Transverse colon (tissue), 4 donors: Measurements from ENCODE around the gene TSPAN9. TPM values are rescaled to one million over a fixed set of nuclear protein-coding genes. Genes with fewer than 3 reads are reported as not detected.

ENCODE experiments used
- DNase-seq: peaks from one replicate; pipeline ENCODE4 v3.0.0-alpha.2; 2019
- H3K27ac ChIP-seq, 4 donors: fragments of 200-600 bp; sonication (generic); 2 replicates each; pipeline ENCODE4 v1.5.1; 2016 to 2018; ENCODE audit warnings: inconsistent platforms in 4 of 4
- H3K27me3 ChIP-seq: fragments of 200-600 bp; sonication (generic); 2 replicates; pipeline ENCODE4 v1.5.1; 2017; ENCODE audit warnings: inconsistent platforms
- H3K36me3 ChIP-seq, 4 donors: fragments of 200-600 bp; sonication (generic); 2 replicates each; pipeline ENCODE4 v1.5.1; 2017 to 2019; ENCODE audit warnings: inconsistent platforms in 4 of 4
- H3K4me1 ChIP-seq, 4 donors: fragments of 200-600 bp; sonication (generic); 2 replicates each; pipeline ENCODE4 v1.5.1; 2017 to 2020; ENCODE audit warnings: inconsistent platforms in 4 of 4
- H3K4me3 ChIP-seq, 4 donors: fragments of 200-600 bp; sonication (generic); 1 replicate in 1 of 4; 2 replicates in 3 of 4; pipeline versions ENCODE4 v1.5.1 to v1.6.1; 2017 to 2019; ENCODE audit warnings: inconsistent platforms in 4 of 4
- H3K9me3 ChIP-seq, 2 donors: fragments of 200-600 bp; sonication (generic); 2 replicates each; pipeline ENCODE4 v1.5.1; 2017 to 2019; ENCODE audit warnings: inconsistent platforms in 2 of 2
- EP300 ChIP-seq: sonication (generic); formaldehyde crosslinking; IDR thresholded peaks from one replicate; pipeline ENCODE4 v1.6.1; 2017; ENCODE audit warnings: antibody characterized with exemption, low read depth
- POLR2A ChIP-seq: fragments of 450-650 bp; IDR thresholded peaks from one replicate; pipeline ENCODE4 v1.6.1; 2016; ENCODE audit warnings: antibody characterized with exemption, mild to moderate bottlenecking, moderate library complexity
- POLR2AphosphoS5 ChIP-seq, 3 donors: sonication (generic); formaldehyde crosslinking; IDR thresholded peaks; one replicate each; pipeline ENCODE4 v1.6.1; 2016; ENCODE audit warnings: antibody characterized with exemption in 3 of 3
- WGBS, 2 donors: methylation state at CpG; one replicate each; pipeline ENCODE4 v1.1.5; 2018; ENCODE audit warnings: low coverage in 1 of 2; 5-methylcytosine and 5-hydroxymethylcytosine counted together
- in situ Hi-C, 4 donors: fragments of 200-750 bp; cut with MboI; loops; one replicate each; pipeline versions ENCODE4 v1.15.0 to v1.15.1; 2017; ENCODE audit warnings: low sequenced_read_pairs in 3 of 4, low pct_ligation_motif_present in 1 of 4, low pct_unique_long_range_greater_than_20kb in 1 of 4
- intact Hi-C: fragments of 100-400 bp; cut with DNase I; formaldehyde crosslinking; loops from one replicate; pipeline ENCODE4 v1.15.1; 2023; ENCODE audit warnings: low total_unique reads
- total RNA-seq, 4 donors: library from RNA; depleted of rRNA; stranded (reverse); fragments of >200 nt; gene quantifications; one replicate each; pipeline ENCODE4 v1.1.0, GENCODE V29; 2016
- TF ChIP-seq, protein P1 (sequence below), 5 experiments: fragments of 200-600 bp in 3 of 5; fragments of 450-650 bp in 2 of 5; sonication (generic) in 3 of 5; IDR thresholded peaks; 1 replicate in 2 of 5; 2 replicates in 3 of 5; pipeline ENCODE4 v1.5.1; 2016 to 2017; ENCODE audit warnings: antibody characterized with exemption in 5 of 5, inconsistent platforms in 3 of 5, mild to moderate bottlenecking in 2 of 5, moderate library complexity in 1 of 5

Gene TSPAN9
- total RNA-seq, 4 donors from 2014 or later, result 4.2 to 9.3 (median 6.1) TPM

GRCh38 chr12:3257411-3257810 lies 180.2 kb downstream of the TSPAN9 start:
- Histone ChIP-seq H3K27ac (no peak overlapping the region), H3K36me3 (no peaks in the 10 kb centered on the region), H3K9me3 (no peaks in the 10 kb centered on the region), H3K27me3 (no peaks in the 10 kb centered on the region), H3K4me1 (peaks cover 5 to 20% (median 8%) of the 10 kb centered on the region in 4 donors), H3K4me3 (no peak overlapping the region)
- DNase-seq, result no peak
- TF ChIP-seq POLR2AphosphoS5 (IDR thresholded peaks at IDR 0.05) (no peak), POLR2A (no peak), EP300 (no peak)
- TF ChIP-seq, protein P1, sequence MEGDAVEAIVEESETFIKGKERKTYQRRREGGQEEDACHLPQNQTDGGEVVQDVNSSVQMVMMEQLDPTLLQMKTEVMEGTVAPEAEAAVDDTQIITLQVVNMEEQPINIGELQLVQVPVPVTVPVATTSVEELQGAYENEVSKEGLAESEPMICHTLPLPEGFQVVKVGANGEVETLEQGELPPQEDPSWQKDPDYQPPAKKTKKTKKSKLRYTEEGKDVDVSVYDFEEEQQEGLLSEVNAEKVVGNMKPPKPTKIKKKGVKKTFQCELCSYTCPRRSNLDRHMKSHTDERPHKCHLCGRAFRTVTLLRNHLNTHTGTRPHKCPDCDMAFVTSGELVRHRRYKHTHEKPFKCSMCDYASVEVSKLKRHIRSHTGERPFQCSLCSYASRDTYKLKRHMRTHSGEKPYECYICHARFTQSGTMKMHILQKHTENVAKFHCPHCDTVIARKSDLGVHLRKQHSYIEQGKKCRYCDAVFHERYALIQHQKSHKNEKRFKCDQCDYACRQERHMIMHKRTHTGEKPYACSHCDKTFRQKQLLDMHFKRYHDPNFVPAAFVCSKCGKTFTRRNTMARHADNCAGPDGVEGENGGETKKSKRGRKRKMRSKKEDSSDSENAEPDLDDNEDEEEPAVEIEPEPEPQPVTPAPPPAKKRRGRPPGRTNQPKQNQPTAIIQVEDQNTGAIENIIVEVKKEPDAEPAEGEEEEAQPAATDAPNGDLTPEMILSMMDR (IDR thresholded peaks at IDR 0.05), result no peak
- intact Hi-C loops (no loop called here), in situ Hi-C loops (loop anchor here in 2 of 4 donors (10.0 to 25.0 kb wide), 2 partner anchors 120 to 123 kb away; no protein-coding TSS in a partner anchor)
- WGBS, 2 donors, result 79% methylated on average over 7 of the region's 7 CpGs; no CpG with 5 or more reads in 1 of the 2 donors

DNA sequence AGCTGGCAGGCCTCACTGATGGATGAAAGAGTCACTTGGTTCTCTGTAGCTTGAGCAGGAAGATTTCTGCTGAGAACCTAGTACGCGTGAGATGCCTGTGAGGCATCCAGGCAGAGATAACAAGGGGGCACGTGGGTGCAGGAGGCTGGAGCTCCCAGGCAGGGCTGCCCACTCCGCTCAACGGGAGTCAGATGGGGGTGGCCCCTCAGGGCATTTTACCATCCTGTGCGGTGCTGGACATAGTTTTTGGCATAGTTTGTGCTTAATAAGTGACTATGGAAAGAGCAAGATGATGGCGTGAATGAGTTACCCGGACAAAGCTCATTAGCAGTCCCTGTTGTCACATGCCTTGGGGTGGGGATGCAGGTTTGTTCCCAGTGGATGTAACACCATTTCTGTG lies 182.8 kb downstream of the TSPAN9 start:
- no peak overlapping the region for H3K27ac ChIP-seq
- H3K9me3 ChIP-seq, result no peaks in the 10 kb centered on the region
- WGBS, 2 donors, result 88 to 97% methylated on average over 4 to 8 of the region's 8 CpGs
- H3K27me3 ChIP-seq, result no peaks in the 10 kb centered on the region
- TF ChIP-seq EP300 (no peak), POLR2A (no peak), POLR2AphosphoS5 (IDR thresholded peaks at IDR 0.05) (no peak)
- TF ChIP-seq, protein P1 (IDR thresholded peaks at IDR 0.05), result no peak
- intact Hi-C loops (no loop called here), in situ Hi-C loops (loop anchor here in 2 of 4 donors (10.0 to 25.0 kb wide), 2 partner anchors 123 to 125 kb away; no protein-coding TSS in a partner anchor)
- peaks cover 0 to 10% (median 0%) of the 10 kb centered on the region in 4 donors for H3K4me1 ChIP-seq
- H3K4me3 ChIP-seq, result no peak overlapping the region
- no peaks in the 10 kb centered on the region for H3K36me3 ChIP-seq
- DNase-seq, result no peak

- H3K4me3 ChIP-seq, result no peak overlapping the region
- no peaks in the 10 kb centered on the region for H3K9me3 ChIP-seq
- no peaks in the 10 kb centered on the region for H3K27me3 ChIP-seq
- 58% methylated on average over 11 of the region's 11 CpGs; no CpG with 5 or more reads in 1 of the 2 donors for WGBS, 2 donors
- TF ChIP-seq EP300 (no peak), POLR2A (no peak), POLR2AphosphoS5 (IDR thresholded peaks at IDR 0.05) (no peak)
- TF ChIP-seq, protein P1 (IDR thresholded peaks at IDR 0.05), result no peak
- in situ Hi-C loops, result loop anchor here in 1 of 4 donors (25.0 kb wide), 1 partner anchor 125 kb away; no protein-coding TSS in a partner anchor
- no peak for DNase-seq
- peaks cover 0 to 10% (median 0%) of the 10 kb centered on the region in 4 donors for H3K4me1 ChIP-seq
- H3K27ac ChIP-seq, result no peak overlapping the region
- no peaks in the 10 kb centered on the region for H3K36me3 ChIP-seq
- intact Hi-C loops, result no loop called here
Observed at GRCh38 chr12:3261782-3262359, 184.7 kb downstream of the TSPAN9 start.

- no peaks in the 10 kb centered on the region for H3K9me3 ChIP-seq
- H3K27ac ChIP-seq, result no peak overlapping the region
- WGBS, 2 donors, result 80% methylated on average over 10 of the region's 10 CpGs; no CpG with 5 or more reads in 1 of the 2 donors
- peaks cover 0 to 10% (median 0%) of the 10 kb centered on the region in 4 donors for H3K4me1 ChIP-seq
- intact Hi-C loops, result no loop called here
- no peaks in the 10 kb centered on the region for H3K27me3 ChIP-seq
- no peaks in the 10 kb centered on the region for H3K36me3 ChIP-seq
- TF ChIP-seq, protein P1 (IDR thresholded peaks at IDR 0.05), result no peak
- TF ChIP-seq POLR2A (no peak), EP300 (no peak), POLR2AphosphoS5 (IDR thresholded peaks at IDR 0.05) (no peak)
- H3K4me3 ChIP-seq, result no peak overlapping the region
- DNase-seq, result no peak
- in situ Hi-C loops, result loop anchor here in 1 of 4 donors (25.0 kb wide), 1 partner anchor 125 kb away; no protein-coding TSS in a partner anchor
Observed at GRCh38 chr12:3262470-3262869, 185.3 kb downstream of the TSPAN9 start.
